ENCODE results near the gene MSH3.
"Not testable (repeated sequence)": the region's sequence is repeated elsewhere in the genome, so short reads cannot be mapped to it uniquely, and the experiment has no call there.

The MSH3 gene

GRCh38 chr5:80656425-80656824 lies 2.0 kb downstream of the MSH3 start:
- no peak for DNase-seq (ENCODE audit: low spot score)

- DNase-seq (ENCODE audit: low spot score), result no peak
These were observed 4.7 kb downstream of the MSH3 start for GRCh38 chr5:80659106-80659505.

- DNase-seq (ENCODE audit: low spot score), result not testable (repeated sequence)
These were observed 6.2 kb downstream of the MSH3 start for GRCh38 chr5:80660661-80661060.

- no peak for DNase-seq (ENCODE audit: low spot score)
These were observed 7.7 kb downstream of the MSH3 start for GRCh38 chr5:80662108-80662507.

- DNase-seq (ENCODE audit: low spot score), result no peak
These were observed 10.6 kb downstream of the MSH3 start for GRCh38 chr5:80665057-80665456.

- DNase-seq (ENCODE audit: low spot score), result no peak
These were observed 12.9 kb downstream of the MSH3 start for GRCh38 chr5:80667384-80667783.

- no peak for DNase-seq (ENCODE audit: low spot score)
These were observed 13.8 kb downstream of the MSH3 start for GRCh38 chr5:80668016-80668969.

GRCh38 chr5:80672140-80672736 lies 17.8 kb downstream of the MSH3 start:
- DNase-seq (ENCODE audit: low spot score), result peak; percentile 65

GRCh38 chr5:80676706-80677105 lies 22.3 kb downstream of the MSH3 start:
- no peak for DNase-seq (ENCODE audit: low spot score)

- no peak for DNase-seq (ENCODE audit: low spot score)
These were observed 32.3 kb downstream of the MSH3 start for GRCh38 chr5:80686757-80687156.

GRCh38 chr5:80688648-80689420 lies 34.4 kb downstream of the MSH3 start:
- DNase-seq (ENCODE audit: low spot score), result no peak

GRCh38 chr5:80689627-80690026 lies 35.2 kb downstream of the MSH3 start:
- DNase-seq (ENCODE audit: low spot score), result no peak

GRCh38 chr5:80695666-80696065 lies 41.2 kb downstream of the MSH3 start:
- no peak for DNase-seq (ENCODE audit: low spot score)

- no peak for DNase-seq (ENCODE audit: low spot score)
These were observed 42.0 kb downstream of the MSH3 start for GRCh38 chr5:80696450-80696849.

- DNase-seq (ENCODE audit: low spot score), result no peak
These were observed 42.6 kb downstream of the MSH3 start for GRCh38 chr5:80697100-80697499.

GRCh38 chr5:80698369-80698768 lies 43.9 kb downstream of the MSH3 start:
- no peak for DNase-seq (ENCODE audit: low spot score)

GRCh38 chr5:80701597-80701996 lies 47.1 kb downstream of the MSH3 start:
- no peak for DNase-seq (ENCODE audit: low spot score)

- DNase-seq (ENCODE audit: low spot score), result no peak
These were observed 48.8 kb downstream of the MSH3 start for GRCh38 chr5:80703291-80703690.

GRCh38 chr5:80703747-80704146 lies 49.3 kb downstream of the MSH3 start:
- DNase-seq (ENCODE audit: low spot score), result no peak

GRCh38 chr5:80704221-80704620 lies 49.8 kb downstream of the MSH3 start:
- no peak for DNase-seq (ENCODE audit: low spot score)

- DNase-seq (ENCODE audit: low spot score), result no peak
These were observed 50.8 kb downstream of the MSH3 start for GRCh38 chr5:80705216-80705769.

- DNase-seq (ENCODE audit: low spot score), result no peak
These were observed 51.3 kb downstream of the MSH3 start for GRCh38 chr5:80705801-80706200.

Measured in ecto neural progenitor cell (in vitro differentiated cells).